Upper lobe of right lung (tissue), 1 donor: Measurements from ENCODE around the gene GNAQ. TPM values are rescaled to one million over a fixed set of nuclear protein-coding genes. Genes with fewer than 3 reads are reported as not detected.

Experiments used
- ATAC-seq: fragments of 200-7000 bp; cut with Tn5 transposase; one replicate; pipeline ENCODE4 v1.9.1; 2020; ENCODE audit warnings: mild to moderate bottlenecking, moderate library complexity
- DNase-seq: peaks from one replicate; pipeline ENCODE4 v3.0.0-alpha.2; 2020
- H3K27ac ChIP-seq: fragments of 200-600 bp; one replicate; pipeline ENCODE4 v1.8.0; 2022
- H3K27me3 ChIP-seq: fragments of 200-600 bp; one replicate; pipeline ENCODE4 v1.8.0; 2022; ENCODE audit warnings: mild to moderate bottlenecking
- H3K36me3 ChIP-seq: fragments of 200-600 bp; one replicate; pipeline ENCODE4 v1.8.0; 2022
- H3K4me1 ChIP-seq: fragments of 200-600 bp; one replicate; pipeline ENCODE4 v1.8.0; 2022
- H3K4me3 ChIP-seq: fragments of 200-600 bp; one replicate; pipeline ENCODE4 v1.8.0; 2022; ENCODE audit warnings: mild to moderate bottlenecking
- H3K9me3 ChIP-seq: fragments of 200-600 bp; one replicate; pipeline ENCODE4 v1.8.0; 2022
- intact Hi-C: fragments of 100-400 bp; cut with DNase I; formaldehyde crosslinking; loops from one replicate; pipeline ENCODE4 v1.11.0; 2022
- total RNA-seq: library from RNA; stranded (reverse); fragmentation: NEBNext Ultra II Directional; extraction: Animal tissue kit (Norgen Biotek cat#: 25700); gene quantifications from one replicate; pipeline ENCODE4 v1.2.1, GENCODE V29; 2021
- TF ChIP-seq, protein P1 (sequence below): fragments of 200-600 bp; IDR thresholded peaks from one replicate; pipeline ENCODE4 v1.8.0; 2022; ENCODE audit warnings: antibody characterized with exemption
- donor health status: DM: no; HTN: yes; CAD: no; lungs with severe emphysema.

Gene GNAQ
- total RNA-seq, 1 donor from 2014 or later: 132 TPM

- intact Hi-C loops: no loop called here
- H3K4me3 ChIP-seq: no peak overlapping the region
- ATAC-seq: no peak
- no peaks in the 10 kb centered on the region for H3K27me3 ChIP-seq
- DNase-seq: no peak
- no peaks in the 10 kb centered on the region for H3K9me3 ChIP-seq
- peaks cover 23% of the 10 kb centered on the region for H3K4me1 ChIP-seq
- H3K36me3 ChIP-seq: peaks cover 9% of the 10 kb centered on the region
- no peak overlapping the region for H3K27ac ChIP-seq
- TF ChIP-seq, protein P1, sequence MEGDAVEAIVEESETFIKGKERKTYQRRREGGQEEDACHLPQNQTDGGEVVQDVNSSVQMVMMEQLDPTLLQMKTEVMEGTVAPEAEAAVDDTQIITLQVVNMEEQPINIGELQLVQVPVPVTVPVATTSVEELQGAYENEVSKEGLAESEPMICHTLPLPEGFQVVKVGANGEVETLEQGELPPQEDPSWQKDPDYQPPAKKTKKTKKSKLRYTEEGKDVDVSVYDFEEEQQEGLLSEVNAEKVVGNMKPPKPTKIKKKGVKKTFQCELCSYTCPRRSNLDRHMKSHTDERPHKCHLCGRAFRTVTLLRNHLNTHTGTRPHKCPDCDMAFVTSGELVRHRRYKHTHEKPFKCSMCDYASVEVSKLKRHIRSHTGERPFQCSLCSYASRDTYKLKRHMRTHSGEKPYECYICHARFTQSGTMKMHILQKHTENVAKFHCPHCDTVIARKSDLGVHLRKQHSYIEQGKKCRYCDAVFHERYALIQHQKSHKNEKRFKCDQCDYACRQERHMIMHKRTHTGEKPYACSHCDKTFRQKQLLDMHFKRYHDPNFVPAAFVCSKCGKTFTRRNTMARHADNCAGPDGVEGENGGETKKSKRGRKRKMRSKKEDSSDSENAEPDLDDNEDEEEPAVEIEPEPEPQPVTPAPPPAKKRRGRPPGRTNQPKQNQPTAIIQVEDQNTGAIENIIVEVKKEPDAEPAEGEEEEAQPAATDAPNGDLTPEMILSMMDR: no peak
Measured at GRCh38 chr9:77806741-77807140, 224.9 kb downstream of the GNAQ start.

GRCh38 chr9:77805810-77806209 lies 225.8 kb downstream of the GNAQ start:
- TF ChIP-seq, protein P1: no peak
- intact Hi-C loops: no loop called here
- H3K4me1 ChIP-seq: peaks cover 23% of the 10 kb centered on the region
- H3K36me3 ChIP-seq: peaks cover under 1% of the 10 kb centered on the region
- no peak overlapping the region for H3K4me3 ChIP-seq
- no peak overlapping the region for H3K27ac ChIP-seq
- ATAC-seq (no peak), DNase-seq (no peak)
- no peaks in the 10 kb centered on the region for H3K27me3 ChIP-seq
- H3K9me3 ChIP-seq: no peaks in the 10 kb centered on the region

DNA sequence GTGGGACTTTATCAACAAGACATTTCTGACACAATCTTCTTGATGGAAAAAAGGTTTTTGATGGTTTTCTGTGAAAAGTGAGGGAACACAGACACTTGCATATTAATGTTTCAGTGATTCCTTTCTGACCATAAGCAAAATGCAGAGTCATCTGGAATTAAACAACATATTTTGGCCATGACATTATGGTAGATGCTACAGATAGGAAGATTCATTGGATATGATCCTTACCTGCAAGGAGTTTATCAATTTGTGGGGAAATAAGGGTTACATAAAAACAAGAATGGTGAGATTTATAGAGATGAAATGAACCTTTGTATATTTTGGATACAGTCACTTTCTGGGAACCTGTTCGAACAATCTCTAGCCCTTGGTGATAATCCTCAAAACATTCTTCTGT lies 228.2 kb downstream of the GNAQ start:
- no peak overlapping the region for H3K27ac ChIP-seq
- TF ChIP-seq, protein P1: no peak

DNA sequence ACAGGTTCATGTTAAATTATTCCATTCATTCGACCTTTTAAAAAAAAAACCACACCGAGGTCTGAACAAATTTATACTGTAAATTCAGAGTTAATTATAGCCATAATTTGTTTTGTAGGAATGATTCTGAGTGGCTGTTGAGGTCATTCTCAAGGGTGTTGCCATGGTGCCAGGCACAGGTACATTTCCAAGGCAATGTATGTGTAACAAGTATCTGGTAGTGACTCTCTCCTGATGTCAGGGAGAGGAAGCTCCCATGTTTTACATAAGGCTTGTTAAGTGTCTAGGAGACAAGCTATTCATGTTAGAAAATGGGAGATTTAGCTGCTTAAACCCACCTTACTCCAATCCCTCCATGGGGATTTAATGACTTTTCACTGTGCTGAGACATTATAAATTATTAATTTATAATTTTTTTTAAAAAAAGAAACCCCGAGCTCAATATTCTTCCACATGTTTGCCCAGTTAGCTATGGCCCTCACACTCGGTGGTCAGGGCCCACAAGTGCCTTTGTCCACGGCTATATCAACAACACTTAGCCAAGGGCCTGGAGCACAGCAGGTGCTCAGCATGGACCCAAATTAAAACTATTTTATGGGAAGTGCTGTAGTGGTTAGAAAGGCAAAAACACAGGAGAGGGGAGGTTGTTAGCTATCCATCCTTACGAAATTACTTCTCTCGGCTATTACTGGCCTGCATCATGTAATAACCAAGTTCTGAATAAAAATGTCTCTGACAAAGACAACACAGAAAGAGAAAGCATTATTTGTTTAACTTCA lies 228.9 kb downstream of the GNAQ start:
- Histone ChIP-seq H3K27ac (no peak overlapping the region), H3K4me1 (peaks cover 17% of the 10 kb centered on the region), H3K27me3 (no peaks in the 10 kb centered on the region), H3K4me3 (no peak overlapping the region), H3K36me3 (no peaks in the 10 kb centered on the region), H3K9me3 (no peaks in the 10 kb centered on the region)
- intact Hi-C loops: no loop called here
- ATAC-seq (peak; percentile 63), DNase-seq (no peak)
- TF ChIP-seq, protein P1: no peak

More for the DNA sequence above, 228.2 kb downstream of the GNAQ start:
- intact Hi-C loops: no loop called here
- ATAC-seq (no peak), DNase-seq (no peak)
- peaks cover 23% of the 10 kb centered on the region for H3K4me1 ChIP-seq
- no peak overlapping the region for H3K4me3 ChIP-seq
- no peaks in the 10 kb centered on the region for H3K9me3 ChIP-seq
- no peaks in the 10 kb centered on the region for H3K27me3 ChIP-seq
- H3K36me3 ChIP-seq: no peaks in the 10 kb centered on the region

DNA sequence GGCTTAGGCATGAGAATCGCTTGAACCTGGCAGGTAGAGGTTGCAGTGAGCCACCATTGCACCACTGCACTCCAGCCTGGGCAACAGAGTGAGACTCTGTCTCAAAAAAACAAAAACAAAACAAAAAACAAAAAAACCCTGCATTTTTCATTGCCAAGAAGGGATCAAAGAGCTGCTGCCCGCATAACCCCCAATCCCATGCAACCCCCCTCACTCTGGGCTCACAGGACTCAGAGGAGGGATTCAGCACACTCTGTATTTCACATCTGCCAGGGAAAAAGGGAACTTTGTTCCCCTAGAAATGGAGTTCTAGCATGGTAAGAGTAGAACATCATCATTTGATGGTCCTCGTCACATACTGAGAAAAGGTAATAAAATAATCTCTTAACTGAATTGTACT lies 229.5 kb downstream of the GNAQ start:
- ATAC-seq: no peak
- Histone ChIP-seq H3K4me1 (peaks cover 11% of the 10 kb centered on the region), H3K36me3 (no peaks in the 10 kb centered on the region), H3K9me3 (no peaks in the 10 kb centered on the region), H3K27ac (no peak overlapping the region), H3K27me3 (no peaks in the 10 kb centered on the region), H3K4me3 (no peak overlapping the region)
- DNase-seq: no peak
- TF ChIP-seq, protein P1: no peak
- intact Hi-C loops: no loop called here
